Measurements from ENCODE around the gene SHANK2.

DNA sequence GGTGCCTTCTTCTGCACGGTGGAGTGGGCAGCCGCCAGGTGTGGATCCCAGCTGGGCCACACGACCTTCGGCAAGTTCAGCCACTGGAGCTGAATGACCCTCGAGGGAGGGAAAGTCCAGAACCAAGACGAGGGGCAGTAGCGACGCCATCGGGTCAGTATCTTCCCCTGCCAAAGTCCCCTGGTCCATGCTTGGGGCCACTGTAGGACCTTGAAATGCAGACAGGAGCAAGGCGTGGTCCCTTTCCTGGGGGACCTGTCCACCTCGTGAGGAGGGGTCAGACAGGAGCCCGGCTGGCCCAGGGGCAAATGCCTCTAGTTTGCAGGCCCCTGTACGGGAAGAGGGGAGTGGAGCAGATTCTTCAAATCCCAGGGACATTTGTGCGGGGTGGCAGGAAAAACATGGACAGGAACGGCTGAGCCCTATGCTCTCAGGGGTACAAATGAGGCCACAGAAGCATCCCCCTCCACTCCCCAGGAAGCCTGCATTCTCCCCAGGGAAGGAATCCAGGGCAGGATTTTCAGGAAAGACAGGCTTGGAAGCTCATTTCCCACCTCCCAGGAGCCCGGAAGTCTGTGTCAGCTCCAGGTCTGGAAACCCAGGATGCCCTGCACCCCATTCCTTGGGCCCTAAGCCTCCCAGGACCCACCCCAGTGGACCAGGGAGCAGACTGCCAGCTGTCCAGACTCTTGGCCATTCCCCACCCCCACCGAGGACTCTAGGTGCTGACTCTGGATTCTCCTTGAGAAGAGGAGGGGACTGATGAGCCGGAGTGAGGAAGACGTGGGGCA lies 6.6 kb downstream of the SHANK2 start:
- no peak for TF ChIP-seq EZH2phosphoT487 (IDR thresholded peaks at IDR 0.05; ENCODE audit: borderline replicate concordance, low read depth, low read length)
- TF ChIP-seq, protein P1, sequence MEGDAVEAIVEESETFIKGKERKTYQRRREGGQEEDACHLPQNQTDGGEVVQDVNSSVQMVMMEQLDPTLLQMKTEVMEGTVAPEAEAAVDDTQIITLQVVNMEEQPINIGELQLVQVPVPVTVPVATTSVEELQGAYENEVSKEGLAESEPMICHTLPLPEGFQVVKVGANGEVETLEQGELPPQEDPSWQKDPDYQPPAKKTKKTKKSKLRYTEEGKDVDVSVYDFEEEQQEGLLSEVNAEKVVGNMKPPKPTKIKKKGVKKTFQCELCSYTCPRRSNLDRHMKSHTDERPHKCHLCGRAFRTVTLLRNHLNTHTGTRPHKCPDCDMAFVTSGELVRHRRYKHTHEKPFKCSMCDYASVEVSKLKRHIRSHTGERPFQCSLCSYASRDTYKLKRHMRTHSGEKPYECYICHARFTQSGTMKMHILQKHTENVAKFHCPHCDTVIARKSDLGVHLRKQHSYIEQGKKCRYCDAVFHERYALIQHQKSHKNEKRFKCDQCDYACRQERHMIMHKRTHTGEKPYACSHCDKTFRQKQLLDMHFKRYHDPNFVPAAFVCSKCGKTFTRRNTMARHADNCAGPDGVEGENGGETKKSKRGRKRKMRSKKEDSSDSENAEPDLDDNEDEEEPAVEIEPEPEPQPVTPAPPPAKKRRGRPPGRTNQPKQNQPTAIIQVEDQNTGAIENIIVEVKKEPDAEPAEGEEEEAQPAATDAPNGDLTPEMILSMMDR (conservative IDR thresholded peaks at IDR 0.05; ENCODE audit: low read length) = no peak

All from OCI-LY7 (cell line).